CD4-positive, alpha-beta T cell treated with Interleukin-10 for 1 hour (primary cell): Measurements from ENCODE around the gene MICAL3.
A peak's percentile ranks its signal among the peaks of the same experiment; 100 is the strongest.

Experiments
- DNase-seq: peaks from one replicate; pipeline ENCODE4 v3.0.0-alpha.2; 2020

Gene MICAL3

DNA sequence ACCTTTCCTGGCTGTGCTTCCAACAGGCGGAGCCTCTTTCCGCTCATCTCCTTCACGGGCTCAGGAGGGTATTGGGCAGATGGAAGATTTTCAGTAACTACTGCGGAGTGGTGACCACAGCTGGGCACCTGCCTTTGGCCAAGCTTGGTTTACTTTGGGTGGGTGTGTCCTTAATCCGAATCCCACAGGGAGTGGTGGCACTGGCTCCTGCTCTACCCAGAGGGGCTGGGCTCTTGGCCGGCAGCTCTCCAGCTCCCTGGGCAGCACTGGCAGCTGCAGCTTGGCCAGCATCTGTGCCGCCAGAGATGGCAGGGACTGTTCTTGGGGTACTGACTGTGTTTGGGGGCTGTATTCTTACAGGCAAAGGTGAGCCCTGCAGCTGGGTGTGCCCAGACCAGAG is 279.9 kb downstream of the MICAL3 start:
- no peak for DNase-seq

DNA sequence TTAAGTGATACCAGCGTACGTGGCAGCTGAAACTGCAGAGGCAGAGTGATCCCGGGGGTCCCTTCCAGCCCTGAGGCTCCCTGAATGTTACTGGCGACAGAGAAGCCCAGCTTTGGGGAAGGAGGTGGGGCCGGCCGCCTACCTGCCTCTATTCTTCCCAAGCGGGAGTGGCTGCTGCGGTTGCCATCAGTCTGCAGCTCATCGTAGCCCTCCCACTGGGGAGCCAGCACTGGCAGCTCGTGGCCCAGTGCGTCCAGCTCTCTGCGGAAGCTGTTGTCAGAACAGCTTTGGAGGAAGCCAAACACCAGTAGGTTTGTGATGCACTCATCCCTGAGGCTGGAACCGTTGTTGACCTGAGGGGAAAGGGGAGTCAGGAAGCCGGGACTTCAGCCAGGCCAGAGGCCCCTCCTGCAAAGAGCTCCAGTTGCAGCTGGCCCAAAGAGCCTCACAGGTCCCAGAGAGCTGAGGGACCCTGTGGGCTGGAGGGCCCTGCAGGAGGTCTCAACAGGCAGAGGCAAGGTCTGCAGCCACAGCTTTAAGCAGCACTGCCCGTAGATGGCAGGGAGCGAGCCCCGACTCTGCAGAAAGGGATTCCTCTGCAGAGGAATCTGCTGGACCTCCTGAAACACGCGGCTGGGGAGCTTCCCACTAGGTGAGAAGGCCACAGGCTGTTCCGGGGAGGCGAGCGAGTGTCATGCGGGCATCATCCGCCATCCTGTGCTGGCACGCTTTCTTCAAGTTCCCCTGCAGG is 280.5 kb downstream of the MICAL3 start:
- no peak for DNase-seq

DNA sequence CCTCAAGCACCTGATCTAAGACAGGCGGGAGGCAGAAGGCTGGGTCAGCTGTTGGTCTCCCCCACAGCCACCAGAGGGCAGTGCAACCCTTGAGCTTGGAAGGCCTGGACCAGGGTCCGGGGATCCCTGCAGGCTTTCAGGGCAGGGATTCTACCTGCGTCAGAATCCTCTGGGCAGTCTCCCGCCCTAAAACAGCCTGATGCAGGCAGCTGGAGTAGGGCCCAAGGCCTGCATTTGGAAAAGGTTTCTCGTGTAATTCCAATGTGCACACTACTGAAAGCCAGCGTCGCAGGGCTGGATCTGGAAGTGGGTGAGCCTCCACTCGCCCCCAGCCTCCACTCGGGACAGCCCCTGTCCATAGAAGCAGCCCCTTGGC is 281.8 kb downstream of the MICAL3 start:
- DNase-seq: peak; percentile 72

DNA sequence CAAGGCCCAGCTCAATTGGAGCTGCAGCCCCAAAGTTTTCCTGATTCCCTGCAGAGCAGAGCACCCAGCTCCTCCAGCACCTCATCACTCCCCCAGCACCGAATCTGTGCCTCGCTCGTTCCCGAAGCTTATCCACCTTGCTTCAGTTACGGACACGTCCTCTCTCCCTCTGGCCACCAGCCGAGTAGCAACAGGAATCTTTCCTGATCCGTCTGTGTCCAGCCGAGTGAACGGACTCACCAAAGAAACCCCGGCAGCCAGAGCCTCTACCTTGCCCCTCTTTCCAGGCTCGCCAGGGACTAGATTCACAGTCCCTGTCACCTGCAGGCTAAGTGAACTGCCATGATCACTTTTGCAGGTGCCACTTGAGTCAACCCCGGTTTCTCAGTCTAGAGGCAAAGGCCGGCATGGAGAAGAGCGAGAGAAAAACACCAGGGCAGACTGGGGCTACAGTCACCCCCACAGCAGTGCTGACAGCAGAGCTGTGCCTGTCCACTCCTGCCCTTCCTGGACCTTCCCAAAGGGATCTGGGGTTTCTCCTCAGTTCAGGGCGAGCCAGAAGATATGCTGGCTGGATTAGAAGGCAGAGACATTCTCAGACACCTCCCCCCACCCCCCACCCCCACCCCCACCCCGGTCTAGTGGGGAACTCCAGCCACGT is 282.4 kb downstream of the MICAL3 start:
- no peak for DNase-seq

DNA sequence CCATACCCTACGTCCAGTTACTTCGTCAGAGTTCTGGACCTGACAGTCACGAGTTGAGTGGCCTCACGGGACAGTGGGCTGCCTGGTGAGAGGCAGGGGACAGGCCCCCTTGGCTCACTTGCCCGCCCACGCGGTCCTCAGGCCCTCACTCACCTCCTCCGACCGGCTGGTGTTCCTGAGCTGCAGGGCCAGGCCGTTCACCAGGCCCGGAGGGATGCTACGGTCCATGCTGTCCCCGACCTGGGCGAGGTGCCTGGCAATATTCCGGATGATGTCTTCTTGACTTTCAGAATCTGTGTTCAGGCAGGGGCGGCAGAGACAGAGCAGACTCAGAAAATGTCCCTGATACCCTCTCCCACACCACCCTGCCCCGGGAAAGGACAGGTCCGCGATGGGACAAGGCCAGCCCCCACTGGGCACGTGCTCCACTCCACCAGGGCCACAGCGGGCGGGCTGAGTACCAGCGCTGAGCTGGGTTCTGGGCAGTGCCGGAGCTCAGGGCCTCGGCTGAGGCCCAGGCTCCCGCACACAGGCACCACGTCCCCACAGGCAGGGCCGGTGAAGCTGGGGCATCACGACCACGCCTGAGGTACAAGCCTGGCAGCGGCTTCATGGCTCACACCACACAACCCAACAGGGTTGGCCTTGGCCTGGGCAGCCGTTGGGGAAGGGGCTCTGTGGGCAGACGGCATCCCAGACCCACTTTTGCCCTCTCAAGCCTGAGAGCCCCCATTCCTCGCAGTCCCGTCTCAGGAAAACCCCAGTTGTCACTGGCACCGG is 285.0 kb downstream of the MICAL3 start:
- DNase-seq: no peak

DNA sequence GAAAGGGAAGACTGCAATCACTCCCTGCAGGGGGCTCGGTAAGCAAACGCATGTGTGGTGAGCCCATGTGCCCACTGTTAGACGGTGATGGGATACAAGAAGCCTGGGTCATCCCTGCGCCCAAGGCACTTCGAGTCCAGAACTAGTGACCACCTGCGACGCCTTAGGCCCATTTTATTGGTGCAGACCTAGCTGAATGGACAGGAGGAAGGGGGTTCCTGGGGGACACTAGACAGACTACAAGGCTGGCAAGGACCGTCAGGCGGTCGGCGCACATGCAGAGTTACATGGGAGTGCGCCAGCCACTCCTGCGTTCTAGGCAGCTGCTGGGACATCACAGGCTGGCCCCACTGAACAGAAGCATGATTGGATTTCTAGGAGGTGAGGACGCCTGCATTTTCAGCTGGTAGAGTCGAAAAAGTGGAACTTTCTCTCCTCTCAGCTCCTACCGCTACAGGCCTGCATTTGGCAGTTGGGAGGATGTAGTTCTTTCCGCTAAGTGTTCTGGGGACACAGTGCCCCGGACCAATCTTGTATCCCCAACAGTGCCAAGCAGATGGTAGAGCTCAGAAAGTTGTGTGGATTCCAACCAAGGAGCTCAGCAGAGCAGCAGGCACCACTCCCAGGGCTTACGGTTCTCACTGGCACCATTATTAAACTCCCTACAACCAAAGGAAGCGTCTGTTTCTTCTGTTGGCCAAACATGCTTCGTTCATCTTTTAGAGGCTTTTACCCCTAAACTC is 285.8 kb downstream of the MICAL3 start:
- no peak for DNase-seq
